Activated gamma-delta T cell treated with Interleukin-2 at 50 U/mL for 16 hours (primary cell): Measurements from ENCODE around the gene MTMR3.

Experiments used
- DNase-seq: peaks from one replicate; pipeline ENCODE4 v3.0.0-alpha.2; 2020

Gene MTMR3

GRCh38 chr22:29917052-29917902, 34.3 kb downstream of the MTMR3 start:
- DNase-seq = no peak

GRCh38 chr22:29925402-29925801, 42.4 kb downstream of the MTMR3 start:
- DNase-seq = no peak

GRCh38 chr22:29926057-29926456, 43.1 kb downstream of the MTMR3 start:
- no peak for DNase-seq

- no peak for DNase-seq
These were observed 49.2 kb downstream of the MTMR3 start for GRCh38 chr22:29932136-29932535.

GRCh38 chr22:29933619-29934018, 50.6 kb downstream of the MTMR3 start:
- no peak for DNase-seq

GRCh38 chr22:29934596-29934995, 51.6 kb downstream of the MTMR3 start:
- DNase-seq = no peak

- DNase-seq = no peak
These were observed 53.2 kb downstream of the MTMR3 start for GRCh38 chr22:29936186-29936585.

GRCh38 chr22:29937940-29938693, 55.1 kb downstream of the MTMR3 start:
- no peak for DNase-seq

GRCh38 chr22:29940526-29940925, 57.6 kb downstream of the MTMR3 start:
- no peak for DNase-seq

GRCh38 chr22:29944339-29944738, 61.4 kb downstream of the MTMR3 start:
- no peak for DNase-seq

- no peak for DNase-seq
These were observed 62.5 kb downstream of the MTMR3 start for GRCh38 chr22:29945435-29945834.

GRCh38 chr22:29946220-29946619, 63.2 kb downstream of the MTMR3 start:
- DNase-seq = no peak

GRCh38 chr22:29947410-29948384, 64.7 kb downstream of the MTMR3 start:
- no peak for DNase-seq

GRCh38 chr22:29948385-29948769, 65.4 kb downstream of the MTMR3 start:
- DNase-seq = no peak

GRCh38 chr22:29949872-29950271, 66.9 kb downstream of the MTMR3 start:
- no peak for DNase-seq

- no peak for DNase-seq
These were observed 68.9 kb downstream of the MTMR3 start for GRCh38 chr22:29951791-29952413.

GRCh38 chr22:29954203-29954855, 71.4 kb downstream of the MTMR3 start:
- no peak for DNase-seq

GRCh38 chr22:29956680-29957079, 73.7 kb downstream of the MTMR3 start:
- DNase-seq = no peak

- no peak for DNase-seq
These were observed 75.2 kb downstream of the MTMR3 start for GRCh38 chr22:29958170-29958569.

GRCh38 chr22:29964776-29965175, 81.8 kb downstream of the MTMR3 start:
- no peak for DNase-seq

GRCh38 chr22:29967461-29967860, 84.5 kb downstream of the MTMR3 start:
- no peak for DNase-seq

GRCh38 chr22:29971607-29972006, 88.6 kb downstream of the MTMR3 start:
- DNase-seq = no peak
